Progenitor cell of endocrine pancreas (in vitro differentiated cells): ENCODE data around the gene TMEM88. TPM values are rescaled to one million over a fixed set of nuclear protein-coding genes. Genes with fewer than 3 reads are reported as not detected.
A peak's percentile ranks its signal among the peaks of the same experiment; 100 is the strongest.

Experiments used
- DNase-seq: peaks from one replicate; pipeline ENCODE4 v3.0.0; 2021; ENCODE audit warnings: low spot score; ENCODE audit not compliant: unreplicated experiment
- H3K27ac Mint-ChIP-seq: 2 replicates; pipeline ENCODE4 v1.8.0; 2021; ENCODE audit warnings: mild to moderate bottlenecking, moderate library complexity, mixed read lengths
- H3K27me3 Mint-ChIP-seq: 2 replicates; pipeline ENCODE4 v1.8.0; 2021; ENCODE audit warnings: mixed read lengths
- H3K36me3 Mint-ChIP-seq: 2 replicates; pipeline ENCODE4 v1.8.0; 2022; ENCODE audit warnings: mixed read lengths; ENCODE audit not compliant: insufficient read depth
- H3K4me1 Mint-ChIP-seq: 2 replicates; pipeline ENCODE4 v1.8.0; 2021; ENCODE audit warnings: low read depth, mixed read lengths
- H3K4me3 Mint-ChIP-seq: 2 replicates; pipeline ENCODE4 v1.8.0; 2021; ENCODE audit warnings: low read depth, mild to moderate bottlenecking, moderate library complexity, mixed read lengths
- H3K9me3 Mint-ChIP-seq: 2 replicates; pipeline ENCODE4 v1.8.0; 2021; ENCODE audit warnings: low read depth, mixed read lengths
- total RNA-seq: library from RNA; stranded (reverse); gene quantifications from 2 replicates; pipeline ENCODE4 v1.2.1, GENCODE V29; 2021
- TF ChIP-seq, protein P1 (sequence below): fragments of 200-600 bp; sonication (generic); IDR thresholded peaks from one replicate; pipeline ENCODE4 v1.5.0; 2021; ENCODE audit warnings: antibody characterized with exemption, mild to moderate bottlenecking; ENCODE audit not compliant: unreplicated experiment

Gene TMEM88
- total RNA-seq, 1 donor from 2014 or later = 15.8 TPM

DNA sequence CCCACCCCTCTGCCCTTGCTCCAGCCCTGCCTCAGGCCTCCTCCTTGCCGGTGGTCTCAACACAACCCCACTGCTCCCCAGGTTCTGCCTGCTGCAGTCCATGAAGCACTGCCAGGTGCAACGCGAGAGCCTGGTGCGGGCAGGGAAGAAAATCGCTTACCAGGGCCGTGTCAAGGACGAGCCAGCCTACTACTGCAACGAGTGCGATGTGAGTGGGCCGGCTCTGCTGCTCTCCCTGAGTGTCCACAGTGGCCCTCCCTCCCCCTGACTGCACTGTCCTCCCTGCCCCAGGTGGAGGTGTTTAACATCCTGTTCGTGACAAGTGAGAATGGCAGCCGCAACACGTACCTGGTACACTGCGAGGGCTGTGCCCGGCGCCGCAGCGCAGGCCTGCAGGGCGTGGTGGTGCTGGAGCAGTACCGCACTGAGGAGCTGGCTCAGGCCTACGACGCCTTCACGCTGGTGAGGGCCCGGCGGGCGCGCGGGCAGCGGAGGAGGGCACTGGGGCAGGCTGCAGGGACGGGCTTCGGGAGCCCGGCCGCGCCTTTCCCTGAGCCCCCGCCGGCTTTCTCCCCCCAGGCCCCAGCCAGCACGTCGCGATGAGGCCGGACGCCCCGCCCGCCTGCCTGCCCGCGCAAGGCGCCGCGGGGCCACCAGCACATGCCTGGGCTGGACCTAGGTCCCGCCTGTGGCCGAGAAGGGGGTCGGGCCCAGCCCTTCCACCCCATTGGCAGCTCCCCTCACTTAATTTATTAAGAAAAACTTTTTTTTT lies 1.8 kb upstream of the TMEM88 start:
- H3K9me3 Mint-ChIP-seq = no peaks in the 10 kb centered on the region
- no peaks in the 10 kb centered on the region for H3K27me3 Mint-ChIP-seq
- peaks cover 29% of the 10 kb centered on the region for H3K36me3 Mint-ChIP-seq
- H3K27ac Mint-ChIP-seq = no peak overlapping the region
- TF ChIP-seq, protein P1, sequence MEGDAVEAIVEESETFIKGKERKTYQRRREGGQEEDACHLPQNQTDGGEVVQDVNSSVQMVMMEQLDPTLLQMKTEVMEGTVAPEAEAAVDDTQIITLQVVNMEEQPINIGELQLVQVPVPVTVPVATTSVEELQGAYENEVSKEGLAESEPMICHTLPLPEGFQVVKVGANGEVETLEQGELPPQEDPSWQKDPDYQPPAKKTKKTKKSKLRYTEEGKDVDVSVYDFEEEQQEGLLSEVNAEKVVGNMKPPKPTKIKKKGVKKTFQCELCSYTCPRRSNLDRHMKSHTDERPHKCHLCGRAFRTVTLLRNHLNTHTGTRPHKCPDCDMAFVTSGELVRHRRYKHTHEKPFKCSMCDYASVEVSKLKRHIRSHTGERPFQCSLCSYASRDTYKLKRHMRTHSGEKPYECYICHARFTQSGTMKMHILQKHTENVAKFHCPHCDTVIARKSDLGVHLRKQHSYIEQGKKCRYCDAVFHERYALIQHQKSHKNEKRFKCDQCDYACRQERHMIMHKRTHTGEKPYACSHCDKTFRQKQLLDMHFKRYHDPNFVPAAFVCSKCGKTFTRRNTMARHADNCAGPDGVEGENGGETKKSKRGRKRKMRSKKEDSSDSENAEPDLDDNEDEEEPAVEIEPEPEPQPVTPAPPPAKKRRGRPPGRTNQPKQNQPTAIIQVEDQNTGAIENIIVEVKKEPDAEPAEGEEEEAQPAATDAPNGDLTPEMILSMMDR = no peak
- no peak for DNase-seq
- H3K4me3 Mint-ChIP-seq = no peak overlapping the region
- H3K4me1 Mint-ChIP-seq = peaks cover 6% of the 10 kb centered on the region

DNA sequence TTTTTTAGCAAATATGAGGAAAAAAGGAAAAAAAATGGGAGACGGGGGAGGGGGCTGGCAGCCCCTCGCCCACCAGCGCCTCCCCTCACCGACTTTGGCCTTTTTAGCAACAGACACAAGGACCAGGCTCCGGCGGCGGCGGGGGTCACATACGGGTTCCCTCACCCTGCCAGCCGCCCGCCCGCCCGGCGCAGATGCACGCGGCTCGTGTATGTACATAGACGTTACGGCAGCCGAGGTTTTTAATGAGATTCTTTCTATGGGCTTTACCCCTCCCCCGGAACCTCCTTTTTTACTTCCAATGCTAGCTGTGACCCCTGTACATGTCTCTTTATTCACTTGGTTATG lies 1.2 kb upstream of the TMEM88 start:
- Mint-ChIP-seq H3K27me3 (no peaks in the 10 kb centered on the region), H3K4me1 (peaks cover 6% of the 10 kb centered on the region), H3K27ac (no peak overlapping the region), H3K9me3 (no peaks in the 10 kb centered on the region), H3K4me3 (no peak overlapping the region), H3K36me3 (peaks cover 26% of the 10 kb centered on the region)
- no peak for DNase-seq
- TF ChIP-seq, protein P1 = no peak

DNA sequence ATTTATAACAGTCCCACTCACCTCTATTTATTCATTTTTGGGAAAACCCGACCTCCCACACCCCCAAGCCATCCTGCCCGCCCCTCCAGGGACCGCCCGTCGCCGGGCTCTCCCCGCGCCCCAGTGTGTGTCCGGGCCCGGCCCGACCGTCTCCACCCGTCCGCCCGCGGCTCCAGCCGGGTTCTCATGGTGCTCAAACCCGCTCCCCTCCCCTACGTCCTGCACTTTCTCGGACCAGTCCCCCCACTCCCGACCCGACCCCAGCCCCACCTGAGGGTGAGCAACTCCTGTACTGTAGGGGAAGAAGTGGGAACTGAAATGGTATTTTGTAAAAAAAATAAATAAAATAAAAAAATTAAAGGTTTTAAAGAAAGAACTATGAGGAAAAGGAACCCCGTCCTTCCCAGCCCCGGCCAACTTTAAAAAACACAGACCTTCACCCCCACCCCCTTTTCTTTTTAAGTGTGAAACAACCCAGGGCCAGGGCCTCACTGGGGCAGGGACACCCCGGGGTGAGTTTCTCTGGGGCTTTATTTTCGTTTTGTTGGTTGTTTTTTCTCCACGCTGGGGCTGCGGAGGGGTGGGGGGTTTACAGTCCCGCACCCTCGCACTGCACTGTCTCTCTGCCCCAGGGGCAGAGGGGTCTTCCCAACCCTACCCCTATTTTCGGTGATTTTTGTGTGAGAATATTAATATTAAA lies 638 bp upstream of the TMEM88 start:
- Mint-ChIP-seq H3K4me3 (no peak overlapping the region), H3K27me3 (no peaks in the 10 kb centered on the region), H3K36me3 (peaks cover 26% of the 10 kb centered on the region), H3K27ac (no peak overlapping the region), H3K9me3 (no peaks in the 10 kb centered on the region), H3K4me1 (peaks cover 6% of the 10 kb centered on the region)
- TF ChIP-seq, protein P1 = no peak
- no peak for DNase-seq

DNA sequence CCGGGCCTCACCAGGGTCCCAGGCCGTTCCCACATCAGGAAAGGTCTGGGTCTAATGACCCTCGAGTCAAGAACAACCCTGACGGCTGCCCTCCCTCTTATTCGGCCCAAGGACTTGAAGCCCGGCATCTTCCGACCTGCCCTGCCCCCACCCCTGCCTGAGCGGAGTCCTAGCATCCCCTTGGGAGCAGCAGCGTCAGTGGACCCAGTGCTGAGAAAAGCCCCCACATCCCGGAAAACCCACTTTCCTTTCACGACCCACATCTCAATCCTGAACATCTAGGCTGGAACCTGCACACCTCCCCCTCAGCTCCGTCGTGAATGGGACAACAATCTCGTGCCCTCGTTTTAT lies 769 bp downstream of the TMEM88 start:
- Mint-ChIP-seq H3K4me3 (no peak overlapping the region), H3K27me3 (no peaks in the 10 kb centered on the region), H3K36me3 (peaks cover 25% of the 10 kb centered on the region), H3K9me3 (no peaks in the 10 kb centered on the region), H3K27ac (peak overlapping the region; percentile 89), H3K4me1 (peaks cover 6% of the 10 kb centered on the region)
- TF ChIP-seq, protein P1 = no peak
- no peak for DNase-seq

DNA sequence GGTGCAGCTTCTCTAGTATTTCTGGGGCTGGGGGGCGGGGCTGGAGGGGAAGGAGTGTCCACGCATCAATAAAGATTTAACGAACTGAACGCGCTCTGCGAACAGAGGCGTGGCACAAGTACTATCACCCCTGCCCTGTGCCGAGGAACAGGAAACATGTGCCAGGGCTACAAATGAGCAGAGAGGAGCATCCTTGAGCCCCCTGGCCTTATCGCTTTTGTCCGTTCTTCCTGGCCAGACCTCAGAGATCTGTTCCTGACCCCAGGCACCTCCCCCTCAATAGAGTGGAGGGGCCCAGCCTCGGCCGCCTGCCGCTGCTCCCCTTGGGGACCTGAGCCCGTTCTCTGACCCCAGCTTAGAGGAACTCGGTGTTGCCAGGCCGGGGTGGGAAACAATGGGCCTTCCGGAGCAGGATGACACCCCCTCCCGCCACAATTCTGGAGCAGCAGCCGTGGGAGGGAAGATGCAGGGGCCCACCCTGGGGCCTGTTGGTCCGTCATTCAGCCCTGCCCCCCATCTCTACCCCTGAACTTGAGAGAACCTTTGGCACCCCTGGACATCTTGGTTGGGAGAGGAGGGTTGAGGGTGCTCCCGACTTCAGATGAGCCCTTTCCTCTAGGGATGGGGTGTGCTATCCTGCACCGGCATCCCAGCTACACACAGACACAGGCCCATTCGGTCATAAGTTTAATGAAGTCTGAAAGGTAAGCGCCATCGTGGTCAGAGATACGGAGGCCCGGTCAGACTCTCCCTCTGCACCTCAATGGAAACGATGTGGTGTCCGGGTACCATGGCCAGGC lies 1.3 kb downstream of the TMEM88 start:
- no peaks in the 10 kb centered on the region for H3K27me3 Mint-ChIP-seq
- peaks cover 23% of the 10 kb centered on the region for H3K36me3 Mint-ChIP-seq
- no peaks in the 10 kb centered on the region for H3K9me3 Mint-ChIP-seq
- no peak for DNase-seq
- H3K4me1 Mint-ChIP-seq = peaks cover 6% of the 10 kb centered on the region
- peak overlapping the region; percentile 89 for H3K27ac Mint-ChIP-seq
- TF ChIP-seq, protein P1 = no peak
- H3K4me3 Mint-ChIP-seq = no peak overlapping the region
